Adrenal gland (tissue), 5 donors: ENCODE data around the gene AIFM2.

Experiments
- POLR2A ChIP-seq, 2 donors: fragments of 450-650 bp; IDR thresholded peaks; one replicate each; pipeline ENCODE4 v1.6.1; 2017; ENCODE audit warnings: antibody characterized with exemption in 2 of 2, mild to moderate bottlenecking in 2 of 2, moderate library complexity in 1 of 2
- TF ChIP-seq, protein P1 (sequence below), 6 experiments: fragments of 450-650 bp in 4 of 6; fragments of 200-600 bp in 2 of 6; sonication (generic) in 1 of 6; IDR thresholded peaks; 1 replicate in 5 of 6; 2 replicates in 1 of 6; pipeline versions ENCODE4 v1.5.1 to v1.8.0; 2016 to 2021; ENCODE audit warnings: antibody characterized with exemption in 6 of 6, mild to moderate bottlenecking in 2 of 6, moderate library complexity in 1 of 6
- donor health status: DM: no; HTN: no; CAD: no.

DNA sequence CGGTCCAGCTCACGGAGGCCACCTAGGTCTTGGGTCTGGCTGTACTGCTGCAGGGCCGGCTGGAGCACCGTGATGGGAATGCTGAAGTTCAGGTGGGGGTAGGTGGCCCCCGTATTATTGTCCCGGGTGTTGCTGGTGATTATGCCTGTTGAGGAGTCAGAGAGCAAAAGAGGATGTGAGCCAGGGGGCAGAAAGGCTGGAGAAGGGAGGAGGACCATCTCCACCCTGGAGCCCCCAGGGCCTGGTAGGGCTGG, 7.3 kb upstream of the AIFM2 start:
- TF ChIP-seq, protein P1, sequence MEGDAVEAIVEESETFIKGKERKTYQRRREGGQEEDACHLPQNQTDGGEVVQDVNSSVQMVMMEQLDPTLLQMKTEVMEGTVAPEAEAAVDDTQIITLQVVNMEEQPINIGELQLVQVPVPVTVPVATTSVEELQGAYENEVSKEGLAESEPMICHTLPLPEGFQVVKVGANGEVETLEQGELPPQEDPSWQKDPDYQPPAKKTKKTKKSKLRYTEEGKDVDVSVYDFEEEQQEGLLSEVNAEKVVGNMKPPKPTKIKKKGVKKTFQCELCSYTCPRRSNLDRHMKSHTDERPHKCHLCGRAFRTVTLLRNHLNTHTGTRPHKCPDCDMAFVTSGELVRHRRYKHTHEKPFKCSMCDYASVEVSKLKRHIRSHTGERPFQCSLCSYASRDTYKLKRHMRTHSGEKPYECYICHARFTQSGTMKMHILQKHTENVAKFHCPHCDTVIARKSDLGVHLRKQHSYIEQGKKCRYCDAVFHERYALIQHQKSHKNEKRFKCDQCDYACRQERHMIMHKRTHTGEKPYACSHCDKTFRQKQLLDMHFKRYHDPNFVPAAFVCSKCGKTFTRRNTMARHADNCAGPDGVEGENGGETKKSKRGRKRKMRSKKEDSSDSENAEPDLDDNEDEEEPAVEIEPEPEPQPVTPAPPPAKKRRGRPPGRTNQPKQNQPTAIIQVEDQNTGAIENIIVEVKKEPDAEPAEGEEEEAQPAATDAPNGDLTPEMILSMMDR (IDR thresholded peaks at IDR 0.05), result no peak
- TF ChIP-seq POLR2A (IDR thresholded peaks at IDR 0.05), result no peak
